HepG2 (cell line): ENCODE data around the gene DIABLO. TPM values are rescaled to one million over a fixed set of nuclear protein-coding genes. Genes with fewer than 3 reads are reported as not detected.

Experiments used
- BCL3 ChIP-seq: sonication (generic); formaldehyde crosslinking; IDR thresholded peaks from 2 replicates; pipeline ENCODE4 v1.5.1; 2020; ENCODE audit warnings: mild to moderate bottlenecking, missing genetic modification reagents, moderate library complexity
- HNF4A ChIP-seq: sonication (generic); formaldehyde crosslinking; IDR thresholded peaks from 2 replicates; pipeline ENCODE4 v1.4.0; 2020; ENCODE audit warnings: missing genetic modification reagents
- IRF9 ChIP-seq: sonication (generic); formaldehyde crosslinking; IDR thresholded peaks from 2 replicates; pipeline ENCODE4 v1.8.0; 2022; ENCODE audit warnings: missing genetic modification reagents, mild to moderate bottlenecking, borderline replicate concordance
- KLF11 ChIP-seq: IDR thresholded peaks from 2 replicates; pipeline ENCODE4 v1.6.1; 2016; ENCODE audit warnings: missing compliant biosample characterization
- KLF15 ChIP-seq: sonication (generic); formaldehyde crosslinking; IDR thresholded peaks from 2 replicates; pipeline ENCODE4 v1.8.1; 2023; ENCODE audit warnings: borderline replicate concordance, mild to moderate bottlenecking, inconsistent platforms, missing genetic modification reagents, mixed read lengths
- MTA1 ChIP-seq: sonication (generic); formaldehyde crosslinking; IDR thresholded peaks from 2 replicates; pipeline ENCODE4 v1.4.0; 2020; ENCODE audit warnings: missing genetic modification reagents, mild to moderate bottlenecking, borderline replicate concordance
- POGK ChIP-seq: sonication (generic); formaldehyde crosslinking; conservative IDR thresholded peaks from 2 replicates; pipeline ENCODE4 v1.8.0; 2022; ENCODE audit warnings: mild to moderate bottlenecking, moderate library complexity, missing genetic modification reagents
- TBX3 ChIP-seq: fragments of 450-650 bp; IDR thresholded peaks from 2 replicates; pipeline ENCODE4 v1.6.1; 2017; ENCODE audit warnings: antibody characterized with exemption, mild to moderate bottlenecking, inconsistent platforms, borderline replicate concordance
- TRIM24 ChIP-seq: sonication (generic); formaldehyde crosslinking; IDR thresholded peaks from 2 replicates; pipeline ENCODE4 v1.8.0; 2022; ENCODE audit warnings: mild to moderate bottlenecking, missing genetic modification reagents
- WIZ ChIP-seq: sonication (generic); formaldehyde crosslinking; IDR thresholded peaks from 2 replicates; pipeline ENCODE4 v1.5.1; 2020; ENCODE audit warnings: mild to moderate bottlenecking, missing genetic modification reagents
- ZBTB39 ChIP-seq: sonication (generic); formaldehyde crosslinking; IDR thresholded peaks from 2 replicates; pipeline ENCODE4 v1.5.0; 2020; ENCODE audit warnings: missing genetic modification reagents
- ZFP41 ChIP-seq: sonication (generic); formaldehyde crosslinking; IDR thresholded peaks from 2 replicates; pipeline ENCODE4 v1.4.0; 2020; ENCODE audit warnings: mild to moderate bottlenecking, missing genetic modification reagents, borderline replicate concordance
- ZNF788 ChIP-seq: sonication (generic); formaldehyde crosslinking; IDR thresholded peaks from 2 replicates; pipeline ENCODE4 v1.5.0; 2020; ENCODE audit warnings: mild to moderate bottlenecking, missing genetic modification reagents, borderline replicate concordance
- polyA plus RNA-seq, 8 experiments: library from polyadenylated mRNA; depleted of rRNA in 3 of 8; stranded (reverse) in 7 of 8; unstranded in 1 of 8; fragments of >200 nt; fragmentation: Illumina TruSeq in 4 of 8; extraction: Trizol in 4 of 8; gene quantifications; 2 replicates each; pipeline versions ENCODE4 v1.2.1 to v1.2.3, GENCODE V29; 2011 to 2016; ENCODE audit warnings: low read depth in 4 of 8, missing spikeins in 1 of 8, mixed read lengths in 1 of 8; ENCODE audit not compliant: insufficient read depth in 1 of 8
- total RNA-seq, 5 experiments: library from RNA; depleted of rRNA; stranded (reverse); fragments of >200 nt; fragmentation: Illumina TruSeq; extraction: Trizol; gene quantifications; 2 replicates each; pipeline ENCODE4 v1.2.3, GENCODE V29; 2016; ENCODE audit warnings: low read depth in 1 of 5

Gene DIABLO
- total and polyA plus RNA-seq, 2 of the 13 experiments (the other 11 are each of a cell fraction or from before 2014, with no cell fraction given), result 20.7 to 70.9 TPM

- TF ChIP-seq ZBTB39 (no peak), TRIM24 (no peak), BCL3 (CRISPR knock-in tag) (no peak), IRF9 (CRISPR knock-in tag) (no peak), KLF15 (CRISPR knock-in tag) (no peak), KLF11 (no peak), ZFP41 (CRISPR knock-in tag) (no peak), MTA1 (CRISPR knock-in tag) (no peak), POGK (no peak), HNF4A (CRISPR knock-in tag) (peak; percentile 55), TBX3 (0 out of 2 replicates have a peak, but pooled peaks have one; percentile 9), ZNF788 (no peak), WIZ (CRISPR knock-in tag) (no peak)
Observed at GRCh38 chr12:122200541-122201175, 25.2 kb downstream of the DIABLO start (continued).
